IgD-negative memory B cell (primary cell): ENCODE results near the gene PRDM12. TPM values are rescaled to one million over a fixed set of nuclear protein-coding genes. Genes with fewer than 3 reads are reported as not detected.
"Not testable (repeated sequence)": the region's sequence is repeated elsewhere in the genome, so short reads cannot be mapped to it uniquely, and the experiment has no call there.

Experiments
- H3K27ac Mint-ChIP-seq, 3 donors: one replicate each; pipeline ENCODE4 v1.8.0; 2020 to 2022; ENCODE audit warnings: mild to moderate bottlenecking in 3 of 3, mixed read lengths in 3 of 3, moderate library complexity in 1 of 3
- H3K27me3 Mint-ChIP-seq: one replicate; pipeline ENCODE4 v1.8.0; 2021; ENCODE audit warnings: mixed read lengths
- H3K36me3 Mint-ChIP-seq: one replicate; pipeline ENCODE4 v1.8.0; 2020; ENCODE audit warnings: mild to moderate bottlenecking, mixed read lengths
- H3K4me1 Mint-ChIP-seq, 3 donors: one replicate each; pipeline ENCODE4 v1.8.0; 2020 to 2022; ENCODE audit warnings: mixed read lengths in 3 of 3, mild to moderate bottlenecking in 1 of 3
- H3K4me3 Mint-ChIP-seq, 4 donors: one replicate each; pipeline ENCODE4 v1.8.0; 2020 to 2022; ENCODE audit warnings: mild to moderate bottlenecking in 4 of 4, mixed read lengths in 4 of 4, moderate library complexity in 3 of 4
- H3K9me3 Mint-ChIP-seq, 3 donors: one replicate each; pipeline ENCODE4 v1.8.0; 2020 to 2021; ENCODE audit warnings: mixed read lengths in 3 of 3, mild to moderate bottlenecking in 1 of 3
- polyA plus RNA-seq: library from polyadenylated mRNA; unstranded; fragments of 300-500 nt; fragmentation: Illumina TruSeq; gene quantifications from one replicate; pipeline ENCODE4 v1.2.3, GENCODE V29; 2021

PRDM12 gene
- polyA plus RNA-seq, 1 donor from 2014 or later, result not detected

DNA sequence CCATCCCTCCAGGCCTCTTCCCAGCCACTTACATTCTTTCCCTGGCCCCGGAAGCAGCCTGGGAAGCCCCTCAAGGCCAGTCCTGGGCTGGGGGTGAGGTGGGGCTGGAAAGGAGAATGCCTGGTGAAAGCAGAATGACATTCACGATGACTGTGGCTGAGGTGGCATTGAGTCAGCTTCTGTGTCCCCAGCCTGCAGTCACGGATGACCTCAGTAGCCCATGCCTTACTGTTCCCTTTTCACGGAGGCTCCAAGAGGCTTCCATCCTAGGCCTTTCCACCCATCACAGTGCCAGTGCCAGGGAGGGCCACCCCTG, 2.7 kb downstream of the PRDM12 start:
- no peak overlapping the region for H3K27ac Mint-ChIP-seq
- H3K9me3 Mint-ChIP-seq, result peaks cover 0 to 2% (median 0%) of the 10 kb centered on the region in 3 donors
- peaks cover 6 to 13% (median 12%) of the 10 kb centered on the region in 3 donors for H3K4me1 Mint-ChIP-seq
- peak overlapping the region in 2 of 4 donors; percentile 10 to 58 for H3K4me3 Mint-ChIP-seq
- no peaks in the 10 kb centered on the region for H3K36me3 Mint-ChIP-seq
- H3K27me3 Mint-ChIP-seq, result peaks cover 44% of the 10 kb centered on the region

DNA sequence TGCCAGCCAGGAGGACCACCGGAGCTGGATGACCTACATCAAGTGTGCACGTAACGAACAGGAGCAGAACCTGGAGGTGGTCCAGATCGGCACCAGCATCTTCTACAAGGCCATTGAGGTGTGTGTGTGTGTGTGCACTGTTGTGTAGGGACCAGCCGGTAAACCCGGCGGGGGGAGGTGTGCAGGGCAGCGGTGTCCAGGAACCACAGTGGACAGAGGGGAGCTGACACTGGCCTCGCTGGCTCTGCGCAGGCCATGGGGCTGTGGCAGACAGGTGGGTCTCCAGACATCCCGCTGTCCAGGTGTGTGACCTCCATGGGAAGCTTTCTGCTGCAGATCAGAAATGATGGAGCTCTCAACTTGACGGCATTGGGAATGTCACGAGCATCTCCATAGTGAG, 3.8 kb downstream of the PRDM12 start:
- peaks cover 6 to 9% (median 7%) of the 10 kb centered on the region in 3 donors for H3K4me1 Mint-ChIP-seq
- H3K27me3 Mint-ChIP-seq, result peaks cover 34% of the 10 kb centered on the region
- no peaks in the 10 kb centered on the region for H3K36me3 Mint-ChIP-seq
- no peaks in the 10 kb centered on the region for H3K9me3 Mint-ChIP-seq
- H3K27ac Mint-ChIP-seq, result no peak overlapping the region
- H3K4me3 Mint-ChIP-seq, result no peak overlapping the region

DNA sequence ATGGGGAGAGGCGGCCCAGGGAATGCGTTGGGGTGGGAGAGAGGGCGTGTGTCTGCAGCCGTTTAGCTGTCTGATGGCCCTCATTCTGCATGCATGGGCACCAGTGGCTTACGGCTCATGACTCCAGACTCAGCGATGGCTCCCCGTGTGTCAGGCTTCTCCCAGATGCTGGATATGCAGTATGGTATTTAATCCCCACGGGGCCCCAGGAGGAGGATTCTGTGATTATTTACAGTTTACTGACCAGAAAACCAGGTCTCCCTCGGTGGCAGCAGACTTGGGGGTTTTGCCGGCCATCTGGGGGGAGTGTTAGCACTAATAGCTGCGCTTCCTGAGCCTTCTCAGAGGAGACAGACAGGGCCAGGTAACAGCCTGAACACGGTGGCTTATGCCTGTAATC, 4.3 kb downstream of the PRDM12 start:
- Mint-ChIP-seq H3K36me3 (no peaks in the 10 kb centered on the region), H3K27me3 (peaks cover 33% of the 10 kb centered on the region), H3K27ac (no peak overlapping the region), H3K4me3 (no peak overlapping the region), H3K4me1 (peaks cover 6 to 8% (median 7%) of the 10 kb centered on the region in 3 donors), H3K9me3 (no peaks in the 10 kb centered on the region)

DNA sequence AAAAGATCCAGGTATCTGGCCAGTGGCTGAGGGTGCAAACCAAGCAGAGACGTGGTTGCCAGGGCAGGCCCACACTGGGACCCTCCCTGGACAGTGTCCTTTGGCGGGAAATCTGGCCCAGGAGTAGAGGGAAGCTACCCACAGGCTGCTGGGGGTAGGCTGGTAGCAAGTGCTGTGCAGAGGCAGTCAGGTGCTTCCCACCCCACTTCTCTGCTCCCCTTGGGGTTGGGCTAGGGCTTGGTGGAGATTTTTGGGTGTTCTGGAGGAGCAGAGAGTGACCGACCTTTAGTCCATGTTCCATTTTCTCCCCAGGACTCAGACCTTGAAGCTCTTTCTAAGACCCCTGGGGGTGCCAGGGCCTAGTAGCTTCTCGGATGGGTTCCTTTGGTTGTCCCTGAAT, 5.6 kb downstream of the PRDM12 start:
- Mint-ChIP-seq H3K36me3 (no peaks in the 10 kb centered on the region), H3K4me3 (no peak overlapping the region), H3K4me1 (peaks cover 6 to 7% (median 7%) of the 10 kb centered on the region in 3 donors), H3K27ac (no peak overlapping the region), H3K9me3 (no peaks in the 10 kb centered on the region), H3K27me3 (peaks cover 26% of the 10 kb centered on the region)

DNA sequence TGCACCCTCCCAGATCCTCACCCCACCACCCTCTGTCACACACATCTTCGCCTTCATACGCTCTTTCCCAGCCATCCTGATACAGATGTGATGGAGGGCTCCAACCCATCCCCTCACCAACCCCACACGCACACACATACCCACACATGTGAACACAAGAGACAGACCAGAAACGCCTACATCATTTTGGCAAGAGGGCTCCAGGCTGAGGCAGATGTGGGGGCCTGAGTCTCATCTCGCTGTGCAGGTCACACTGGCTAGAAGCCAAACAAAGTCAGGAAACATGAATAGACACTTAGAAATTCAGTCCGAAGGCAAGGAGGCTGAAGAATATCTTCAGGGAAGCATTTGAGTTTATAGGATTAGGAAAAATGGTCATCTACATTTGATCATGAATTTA, 6.2 kb downstream of the PRDM12 start:
- peaks cover 21% of the 10 kb centered on the region for H3K27me3 Mint-ChIP-seq
- H3K27ac Mint-ChIP-seq, result no peak overlapping the region
- no peaks in the 10 kb centered on the region for H3K9me3 Mint-ChIP-seq
- H3K4me1 Mint-ChIP-seq, result peaks cover under 1 to 3% (median 2%) of the 10 kb centered on the region in 3 donors
- H3K4me3 Mint-ChIP-seq, result no peak overlapping the region
- no peaks in the 10 kb centered on the region for H3K36me3 Mint-ChIP-seq

DNA sequence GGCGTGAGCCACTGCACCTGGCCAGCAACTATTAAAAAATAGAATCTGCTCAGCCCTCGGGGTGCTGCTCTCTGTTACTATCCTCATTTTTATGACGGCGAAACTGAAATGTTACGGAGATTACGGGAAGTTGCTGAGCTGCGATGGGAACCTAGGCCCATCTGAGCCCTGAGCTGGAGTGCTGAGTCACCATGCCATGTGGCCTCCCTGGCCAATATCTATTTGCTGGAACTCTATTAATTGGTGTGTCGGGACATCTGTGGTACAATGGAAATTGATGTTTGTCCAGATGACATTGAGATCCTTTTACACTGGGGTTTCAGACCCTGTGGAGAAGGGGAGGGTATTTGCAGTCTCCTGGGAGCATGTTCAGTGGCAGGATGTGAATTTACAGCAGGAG, 8.1 kb downstream of the PRDM12 start:
- H3K4me3 Mint-ChIP-seq, result no peak overlapping the region
- no peak overlapping the region for H3K27ac Mint-ChIP-seq
- no peaks in the 10 kb centered on the region for H3K36me3 Mint-ChIP-seq
- no peaks in the 10 kb centered on the region for H3K9me3 Mint-ChIP-seq
- H3K4me1 Mint-ChIP-seq, result peaks cover 0 to 3% (median 0%) of the 10 kb centered on the region in 3 donors
- peaks cover 8% of the 10 kb centered on the region for H3K27me3 Mint-ChIP-seq

DNA sequence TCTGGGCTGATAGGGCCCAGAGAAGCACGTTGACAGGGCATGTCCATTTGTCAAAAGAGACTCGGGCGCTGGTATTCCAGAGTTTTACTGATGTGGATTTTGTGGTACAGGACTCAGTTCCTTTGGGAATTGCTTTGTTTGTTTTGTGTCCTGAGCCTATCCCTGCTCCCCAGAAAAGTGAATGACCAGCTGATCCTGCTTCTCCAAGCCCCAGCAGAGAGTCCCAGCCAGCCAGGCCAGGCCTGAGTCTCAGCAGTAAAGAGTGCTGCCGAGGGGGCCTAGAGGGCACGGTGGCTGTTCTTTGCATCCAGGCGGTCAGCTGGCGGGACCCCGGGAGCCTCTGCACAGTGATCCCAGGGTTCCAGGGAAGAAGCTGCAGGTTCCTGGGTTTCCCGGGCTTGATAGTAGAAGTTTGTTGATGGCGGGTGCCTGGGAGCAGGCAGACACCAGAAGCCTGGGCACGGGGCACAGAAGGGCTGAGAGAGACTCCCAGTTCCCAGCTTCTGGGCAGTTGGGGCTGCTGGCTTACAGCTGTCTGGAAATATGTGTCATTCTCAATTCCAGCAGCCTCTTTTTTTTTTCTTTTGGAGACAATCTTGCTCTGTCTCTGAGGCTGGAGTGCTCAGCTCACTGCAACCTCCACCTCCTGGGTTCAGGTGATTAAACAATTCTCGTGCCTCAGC, 8.7 kb downstream of the PRDM12 start:
- Mint-ChIP-seq H3K27me3 (peaks cover 5% of the 10 kb centered on the region), H3K4me3 (no peak overlapping the region), H3K4me1 (peaks cover 0 to 3% (median 0%) of the 10 kb centered on the region in 3 donors), H3K9me3 (no peaks in the 10 kb centered on the region), H3K36me3 (no peaks in the 10 kb centered on the region), H3K27ac (no peak overlapping the region)

DNA sequence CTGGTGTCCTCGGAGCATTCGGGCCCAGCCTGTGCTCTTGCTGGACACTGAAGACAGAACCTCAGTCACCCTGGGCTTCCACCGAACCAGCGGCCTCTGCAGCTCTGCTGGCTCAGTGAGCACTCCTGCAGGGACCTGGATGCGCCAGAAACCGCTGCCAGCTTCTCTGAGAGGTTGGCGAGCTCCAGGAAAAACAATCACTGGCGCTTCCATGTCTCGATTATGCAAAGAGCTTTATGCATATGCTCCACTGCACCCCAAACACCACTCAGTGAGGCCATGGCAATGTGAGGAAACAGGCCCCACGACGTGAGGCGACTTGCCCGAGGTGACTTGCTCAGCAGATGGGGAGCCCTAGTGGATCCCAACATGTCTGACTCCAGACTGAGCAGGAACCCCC, 11.0 kb downstream of the PRDM12 start:
- Mint-ChIP-seq H3K36me3 (no peaks in the 10 kb centered on the region), H3K9me3 (no peaks in the 10 kb centered on the region), H3K27ac (no peak overlapping the region), H3K4me1 (peaks cover 0 to 3% (median 0%) of the 10 kb centered on the region in 3 donors), H3K4me3 (no peak overlapping the region), H3K27me3 (peaks cover 8% of the 10 kb centered on the region)

DNA sequence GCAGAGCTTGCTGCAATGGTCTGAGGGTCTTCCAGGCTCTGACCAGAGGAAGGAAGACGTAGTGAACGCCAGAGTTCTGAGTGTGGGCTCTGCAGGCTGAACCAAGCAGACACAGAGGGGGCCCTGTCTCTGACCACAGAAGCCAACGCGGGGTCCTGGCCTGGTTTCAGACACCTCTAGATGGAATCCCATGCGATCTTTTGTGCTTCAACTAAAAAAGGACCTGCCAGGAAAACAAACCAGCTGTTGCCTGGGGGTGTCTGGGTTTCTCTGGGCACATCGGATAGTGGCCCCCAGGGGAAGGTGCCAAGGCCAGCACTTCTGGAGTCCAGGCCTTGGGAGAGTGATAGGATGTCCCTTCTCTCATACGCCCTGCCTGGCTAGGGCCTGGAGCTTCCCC, 12.9 kb downstream of the PRDM12 start:
- Mint-ChIP-seq H3K4me1 (peaks cover 0 to under 1% (median 0%) of the 10 kb centered on the region in 3 donors), H3K27ac (no peak overlapping the region), H3K36me3 (no peaks in the 10 kb centered on the region), H3K9me3 (no peaks in the 10 kb centered on the region), H3K4me3 (peak overlapping the region in 1 of 4 donors; percentile 57), H3K27me3 (peaks cover 10% of the 10 kb centered on the region)

DNA sequence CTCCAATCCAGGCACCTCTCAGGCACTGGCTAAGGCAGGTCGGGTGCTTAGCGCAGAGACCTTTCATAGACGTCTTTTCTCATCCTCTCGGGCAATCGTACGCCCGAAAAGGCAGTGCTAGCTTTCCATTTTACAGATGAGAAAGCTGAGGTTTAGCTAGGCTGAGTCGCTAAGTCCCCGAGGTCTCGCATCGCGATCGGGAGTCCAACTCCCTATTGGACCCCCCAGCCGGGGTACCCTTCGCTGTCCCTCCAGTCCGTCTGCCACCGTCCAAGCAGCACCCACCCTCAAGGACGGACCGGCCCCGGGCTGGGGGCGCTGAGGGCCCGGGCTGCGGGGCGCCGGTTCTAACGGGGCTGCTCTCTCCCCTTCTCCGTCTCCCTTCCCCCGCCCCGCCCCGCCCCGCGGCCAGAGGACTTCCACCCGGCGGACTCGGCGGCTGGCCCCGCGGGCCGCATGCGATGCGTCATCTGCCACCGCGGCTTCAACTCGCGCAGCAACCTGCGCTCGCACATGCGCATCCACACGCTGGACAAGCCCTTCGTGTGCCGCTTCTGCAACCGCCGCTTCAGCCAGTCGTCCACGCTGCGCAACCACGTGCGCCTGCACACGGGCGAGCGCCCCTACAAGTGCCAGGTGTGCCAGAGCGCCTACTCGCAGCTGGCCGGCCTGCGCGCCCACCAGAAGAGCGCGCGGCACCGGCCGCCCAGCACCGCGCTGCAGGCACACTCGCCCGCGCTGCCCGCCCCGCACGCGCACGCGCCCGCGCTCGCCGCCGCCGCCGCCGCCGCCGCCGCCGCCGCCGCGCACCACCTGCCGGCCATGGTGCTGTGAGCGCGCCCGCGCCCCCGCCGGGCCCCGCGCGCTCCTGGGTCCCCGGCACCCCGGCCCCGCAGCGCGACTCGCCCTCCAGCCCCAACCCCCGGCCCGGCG, 16.7 kb downstream of the PRDM12 start:
- H3K36me3 Mint-ChIP-seq, result no peaks in the 10 kb centered on the region
- peaks cover 10% of the 10 kb centered on the region for H3K27me3 Mint-ChIP-seq
- peak overlapping the region; percentile 67 to 79 (median 73) for H3K4me3 Mint-ChIP-seq
- H3K27ac Mint-ChIP-seq, result peak overlapping the region in 1 of 3 donors; percentile 21
- peaks cover 0 to 3% (median 2%) of the 10 kb centered on the region in 3 donors for H3K9me3 Mint-ChIP-seq
- peaks cover 2 to 5% (median 2%) of the 10 kb centered on the region in 3 donors for H3K4me1 Mint-ChIP-seq

DNA sequence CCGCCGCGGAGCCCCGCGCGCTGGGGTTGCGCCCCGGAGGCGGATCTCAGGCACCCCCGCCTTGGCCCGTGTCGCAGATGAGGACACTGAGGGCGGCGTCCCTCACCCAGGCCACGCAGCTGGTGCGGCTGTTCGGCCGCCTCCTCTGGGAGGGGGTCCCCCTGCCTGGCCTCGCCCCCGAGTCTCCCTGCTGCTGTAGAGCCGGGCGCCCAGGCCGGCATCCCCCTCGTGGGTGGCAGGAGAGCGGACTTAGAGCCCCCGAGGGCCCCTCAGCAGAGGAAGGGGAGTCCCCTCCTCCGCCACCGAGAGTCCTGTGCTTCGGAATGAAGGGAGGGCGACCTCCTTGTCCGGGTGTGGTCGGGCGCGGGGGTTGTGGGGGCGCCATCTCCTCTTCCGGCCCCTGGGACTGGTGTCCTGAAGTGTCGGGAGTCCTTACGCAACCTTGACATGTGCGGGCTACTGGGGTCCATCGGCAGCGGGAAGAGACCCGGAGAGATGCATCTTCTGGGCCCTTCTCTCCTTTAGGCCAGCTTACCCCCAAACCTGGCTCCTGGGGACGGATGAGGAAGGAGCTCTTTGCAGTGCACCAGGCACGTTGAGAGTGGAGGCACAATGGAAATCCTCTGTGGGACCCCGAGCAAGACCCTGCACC, 17.5 kb downstream of the PRDM12 start:
- no peaks in the 10 kb centered on the region for H3K36me3 Mint-ChIP-seq
- peaks cover 0 to 3% (median 2%) of the 10 kb centered on the region in 3 donors for H3K9me3 Mint-ChIP-seq
- peaks cover 10% of the 10 kb centered on the region for H3K27me3 Mint-ChIP-seq
- H3K27ac Mint-ChIP-seq, result peak overlapping the region; percentile 31 to 92 (median 49)
- H3K4me1 Mint-ChIP-seq, result peaks cover 2 to 5% (median 2%) of the 10 kb centered on the region in 3 donors
- peak overlapping the region; percentile 89 to 99 (median 95) for H3K4me3 Mint-ChIP-seq

DNA sequence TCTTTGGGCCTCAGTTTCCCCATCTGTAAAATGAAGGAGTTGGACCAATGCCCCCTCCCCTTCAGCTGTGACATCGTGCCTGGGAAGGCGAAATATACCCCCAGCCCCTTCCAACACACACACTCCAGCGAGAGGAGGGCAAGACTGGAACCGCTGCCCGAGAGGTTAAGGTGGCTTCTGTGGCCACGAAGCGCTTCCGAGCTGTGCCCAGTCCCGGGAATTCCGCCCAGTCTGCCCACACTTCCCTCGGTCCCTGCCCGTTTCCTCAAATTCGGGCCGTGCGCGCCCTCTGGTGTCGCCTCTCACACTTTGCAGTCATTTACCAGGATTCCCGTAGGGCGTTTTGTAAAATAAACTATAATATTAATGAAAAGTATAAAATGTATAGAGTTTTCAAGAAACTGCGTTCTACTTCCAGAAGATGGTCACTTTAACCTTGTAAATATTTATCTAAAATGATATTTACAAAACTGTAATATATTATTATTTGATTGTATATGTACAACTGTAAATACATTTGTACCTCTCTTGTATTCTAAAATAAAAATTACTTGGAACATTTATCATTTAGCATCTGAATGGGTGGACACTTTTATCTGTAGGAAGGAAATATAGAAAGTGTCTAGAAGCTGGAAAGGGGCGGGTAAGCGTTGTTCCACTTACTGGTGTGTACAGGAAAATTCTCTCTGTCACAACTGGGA, 18.2 kb downstream of the PRDM12 start:
- peak overlapping the region; percentile 89 to 99 (median 95) for H3K4me3 Mint-ChIP-seq
- H3K9me3 Mint-ChIP-seq, result peaks cover 0 to 3% (median 2%) of the 10 kb centered on the region in 3 donors
- H3K27ac Mint-ChIP-seq, result peak overlapping the region in 2 of 3 donors; percentile 49 to 92

DNA sequence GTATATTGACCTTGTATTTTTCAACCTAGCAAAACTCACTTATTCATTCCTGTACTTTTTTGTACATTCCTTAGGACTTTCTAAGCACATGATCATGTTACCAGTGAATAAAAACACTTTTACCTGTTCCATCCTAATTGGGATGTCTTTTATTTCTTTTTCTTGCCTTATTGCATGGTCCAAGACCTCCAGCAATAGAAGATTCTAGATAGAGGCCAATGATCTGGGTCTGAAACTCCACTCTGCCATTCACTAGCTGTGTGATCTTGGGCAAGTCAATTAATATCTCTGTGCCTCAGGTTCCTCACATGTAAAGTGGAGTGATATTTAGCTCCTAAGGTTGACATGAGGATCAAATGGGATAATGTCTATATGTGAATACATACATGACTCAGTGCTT, 20.7 kb downstream of the PRDM12 start:
- H3K9me3 Mint-ChIP-seq, result peaks cover 0 to 3% (median 2%) of the 10 kb centered on the region in 3 donors
- peak overlapping the region in 1 of 4 donors; percentile 4 for H3K4me3 Mint-ChIP-seq
- H3K27me3 Mint-ChIP-seq, result peaks cover 9% of the 10 kb centered on the region
- H3K27ac Mint-ChIP-seq, result no peak overlapping the region
- H3K4me1 Mint-ChIP-seq, result peaks cover 2 to 5% (median 4%) of the 10 kb centered on the region in 3 donors
- peaks cover 2% of the 10 kb centered on the region for H3K36me3 Mint-ChIP-seq

More for the DNA sequence above, 18.2 kb downstream of the PRDM12 start:
- Mint-ChIP-seq H3K36me3 (peaks cover 2% of the 10 kb centered on the region), H3K4me1 (peaks cover 2 to 5% (median 2%) of the 10 kb centered on the region in 3 donors), H3K27me3 (peaks cover 12% of the 10 kb centered on the region)

DNA sequence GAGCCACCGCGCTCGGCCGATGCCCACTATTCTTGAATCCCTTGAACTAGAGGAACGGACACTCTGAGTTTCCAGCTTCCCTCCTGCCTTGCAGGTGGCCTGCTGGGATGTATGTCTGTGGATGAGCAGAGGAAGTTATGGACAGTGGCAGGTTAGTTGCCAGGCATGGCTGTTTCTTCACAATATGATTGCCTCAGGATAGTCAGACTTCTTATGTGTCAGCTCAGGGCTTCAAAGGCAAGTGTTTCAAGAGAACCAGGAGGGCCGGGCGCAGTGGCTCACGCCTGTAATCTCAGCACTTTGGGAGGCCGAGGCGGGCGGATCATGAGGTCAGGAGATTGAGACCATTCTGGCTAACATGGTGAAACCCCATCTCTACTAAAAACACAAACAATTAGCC, 21.6 kb downstream of the PRDM12 start:
- H3K27ac Mint-ChIP-seq, result peak overlapping the region in 1 of 3 donors; percentile 67
- H3K9me3 Mint-ChIP-seq, H3K4me3 Mint-ChIP-seq: not testable (repeated sequence)

More for the DNA sequence above, 21.6 kb downstream of the PRDM12 start:
- not testable (repeated sequence) for H3K36me3 Mint-ChIP-seq, H3K27me3 Mint-ChIP-seq, H3K4me1 Mint-ChIP-seq
